ENCODE data around the gene SIGLECL1.

DNA sequence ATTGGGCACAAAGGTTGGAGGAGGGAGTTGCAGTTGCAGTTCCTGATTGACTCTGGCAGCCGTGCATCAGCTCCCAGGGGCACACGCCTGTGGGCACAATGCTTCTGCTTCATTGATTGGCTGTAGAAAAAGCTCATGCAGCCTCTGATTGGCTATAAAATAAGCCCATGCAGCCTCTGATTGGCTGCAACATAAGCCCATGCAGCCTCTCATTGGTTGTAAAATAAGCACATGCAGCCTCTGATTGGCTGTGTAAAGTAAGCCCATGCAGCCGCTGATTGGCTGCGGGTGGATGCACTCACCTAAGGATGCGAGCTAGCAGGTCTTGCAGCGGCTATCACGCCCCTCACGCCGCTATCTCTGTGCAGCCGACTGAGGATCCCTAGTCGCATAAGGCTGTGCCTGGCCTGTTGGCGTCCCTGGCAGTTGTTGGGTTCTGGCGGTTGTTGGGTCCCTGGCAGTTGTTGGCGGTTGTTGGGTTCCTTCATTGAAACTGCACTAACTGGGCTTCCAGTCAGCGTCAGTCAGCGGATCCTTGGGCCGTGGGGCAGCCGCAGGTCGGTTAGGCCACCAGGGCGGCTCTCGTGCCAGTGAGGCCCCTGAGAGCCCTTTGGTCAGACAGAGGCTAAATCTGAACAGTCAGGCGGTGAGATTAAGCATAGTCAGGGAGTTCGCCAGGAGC lies at the start of gene SIGLECL1:
- TF ChIP-seq CTCF (IDR thresholded peaks at IDR 0.05; ENCODE audit: insufficient read depth, low read depth, low read length) (no peak), EZH2 (IDR thresholded peaks at IDR 0.05; ENCODE audit: insufficient read depth, low read length) (no peak)
